ENCODE results near the gene ZNF560. TPM values are rescaled to one million over a fixed set of nuclear protein-coding genes. Genes with fewer than 3 reads are reported as not detected.

ZNF560 gene
- total RNA-seq, 1 donor from 2014 or later = not detected

DNA sequence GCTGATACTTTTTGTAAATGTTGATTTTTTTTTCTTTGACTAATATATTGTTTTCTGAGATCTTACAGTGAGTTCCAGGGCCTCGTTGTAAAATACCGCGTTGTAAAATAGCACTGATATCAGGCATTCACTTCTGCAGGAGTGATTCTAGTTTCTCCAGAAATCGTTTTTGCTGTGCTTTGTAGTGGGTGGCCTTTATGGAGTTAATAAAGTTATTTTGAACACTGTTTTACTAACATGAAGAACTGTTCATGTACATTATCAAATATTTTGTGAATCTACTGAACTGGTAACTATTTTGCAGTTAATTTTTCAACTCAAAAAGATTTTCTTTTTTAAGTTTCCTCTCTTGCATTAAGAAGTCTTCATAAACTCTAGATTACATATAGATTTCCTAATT, 62.1 kb downstream of the ZNF560 start:
- Mint-ChIP-seq H3K9me3 (ENCODE audit: unreplicated experiment) (peaks cover 20% of the 10 kb centered on the region), H3K27ac (ENCODE audit: unreplicated experiment) (peak overlapping the region; percentile 94), H3K4me3 (ENCODE audit: unreplicated experiment) (peak overlapping the region; percentile 89), H3K27me3 (ENCODE audit: unreplicated experiment) (no peaks in the 10 kb centered on the region), H3K4me1 (ENCODE audit: unreplicated experiment) (peaks cover 27% of the 10 kb centered on the region), H3K36me3 (ENCODE audit: unreplicated experiment) (peaks cover 28% of the 10 kb centered on the region)
- TF ChIP-seq, protein P1, sequence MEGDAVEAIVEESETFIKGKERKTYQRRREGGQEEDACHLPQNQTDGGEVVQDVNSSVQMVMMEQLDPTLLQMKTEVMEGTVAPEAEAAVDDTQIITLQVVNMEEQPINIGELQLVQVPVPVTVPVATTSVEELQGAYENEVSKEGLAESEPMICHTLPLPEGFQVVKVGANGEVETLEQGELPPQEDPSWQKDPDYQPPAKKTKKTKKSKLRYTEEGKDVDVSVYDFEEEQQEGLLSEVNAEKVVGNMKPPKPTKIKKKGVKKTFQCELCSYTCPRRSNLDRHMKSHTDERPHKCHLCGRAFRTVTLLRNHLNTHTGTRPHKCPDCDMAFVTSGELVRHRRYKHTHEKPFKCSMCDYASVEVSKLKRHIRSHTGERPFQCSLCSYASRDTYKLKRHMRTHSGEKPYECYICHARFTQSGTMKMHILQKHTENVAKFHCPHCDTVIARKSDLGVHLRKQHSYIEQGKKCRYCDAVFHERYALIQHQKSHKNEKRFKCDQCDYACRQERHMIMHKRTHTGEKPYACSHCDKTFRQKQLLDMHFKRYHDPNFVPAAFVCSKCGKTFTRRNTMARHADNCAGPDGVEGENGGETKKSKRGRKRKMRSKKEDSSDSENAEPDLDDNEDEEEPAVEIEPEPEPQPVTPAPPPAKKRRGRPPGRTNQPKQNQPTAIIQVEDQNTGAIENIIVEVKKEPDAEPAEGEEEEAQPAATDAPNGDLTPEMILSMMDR (IDR thresholded peaks at IDR 0.05) = no peak
- DNase-seq (ENCODE audit: extremely low spot score, unreplicated experiment) = no peak

- Mint-ChIP-seq H3K9me3 (ENCODE audit: unreplicated experiment) (peaks cover 19% of the 10 kb centered on the region), H3K36me3 (ENCODE audit: unreplicated experiment) (peaks cover 29% of the 10 kb centered on the region), H3K27me3 (ENCODE audit: unreplicated experiment) (no peaks in the 10 kb centered on the region), H3K27ac (ENCODE audit: unreplicated experiment) (peak within 1 kb of the TSS; percentile 94), H3K4me3 (ENCODE audit: unreplicated experiment) (peak within 1 kb of the TSS; percentile 89), H3K4me1 (ENCODE audit: unreplicated experiment) (peaks cover 27% of the 10 kb centered on the region)
- TF ChIP-seq, protein P1 (IDR thresholded peaks at IDR 0.05) = peak; percentile 58
- peak; percentile 94 for DNase-seq (ENCODE audit: extremely low spot score, unreplicated experiment)
Measured at GRCh38 chr19:9435279-9436268, 62.8 kb downstream of the ZNF560 start, which contains the start of gene ZNF266. ZNF266 (minus strand) TSS chr19:9435573; CDS start chr19:9420089, 15,484 bp downstream.

DNA sequence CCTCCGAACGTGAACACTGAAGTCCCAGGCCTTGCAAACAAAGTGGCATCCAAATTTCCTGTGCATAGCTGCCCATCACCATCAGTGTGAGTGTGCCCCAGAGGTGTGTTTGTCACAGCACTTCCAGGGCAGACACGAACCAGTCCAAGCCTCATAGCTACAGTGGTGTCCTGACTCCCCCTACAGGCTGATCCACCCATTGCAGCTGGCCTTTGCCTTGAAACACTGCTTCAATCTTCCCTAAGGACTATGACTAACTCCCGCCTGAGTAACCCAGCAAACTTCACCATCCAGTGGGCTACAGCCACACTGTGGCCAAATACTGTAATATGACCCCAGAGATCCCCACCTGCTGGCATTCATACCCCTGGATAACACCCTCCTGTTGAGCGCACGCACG, 66.9 kb downstream of the ZNF560 start:
- Mint-ChIP-seq H3K4me1 (ENCODE audit: unreplicated experiment) (peaks cover 23% of the 10 kb centered on the region), H3K36me3 (ENCODE audit: unreplicated experiment) (peaks cover 51% of the 10 kb centered on the region), H3K27me3 (ENCODE audit: unreplicated experiment) (no peaks in the 10 kb centered on the region), H3K27ac (ENCODE audit: unreplicated experiment) (no peak overlapping the region), H3K4me3 (ENCODE audit: unreplicated experiment) (no peak overlapping the region), H3K9me3 (ENCODE audit: unreplicated experiment) (peaks cover 4% of the 10 kb centered on the region)
- TF ChIP-seq, protein P1 (IDR thresholded peaks at IDR 0.05) = peak; percentile 35
- no peak for DNase-seq (ENCODE audit: extremely low spot score, unreplicated experiment)

DNA sequence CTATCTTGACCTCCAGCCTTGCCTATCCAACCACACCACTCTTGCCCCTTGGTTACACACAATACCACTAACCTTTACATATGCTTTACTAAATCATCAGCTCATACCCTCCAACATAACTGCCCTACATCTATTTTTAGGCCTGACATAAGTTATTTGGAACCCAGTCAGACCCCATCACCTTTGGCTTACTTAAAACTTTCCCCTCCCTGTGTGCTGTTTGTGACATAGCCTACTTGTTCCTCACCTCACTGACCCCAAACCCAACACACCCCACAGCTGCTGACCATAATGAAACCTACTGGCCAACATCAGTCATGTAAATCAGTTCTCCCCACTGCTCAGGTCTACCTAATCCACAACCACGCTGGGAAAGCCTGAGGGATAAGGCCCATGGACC, 68.0 kb downstream of the ZNF560 start:
- Mint-ChIP-seq H3K4me3 (ENCODE audit: unreplicated experiment) (no peak overlapping the region), H3K27me3 (ENCODE audit: unreplicated experiment) (no peaks in the 10 kb centered on the region), H3K27ac (ENCODE audit: unreplicated experiment) (no peak overlapping the region), H3K9me3 (ENCODE audit: unreplicated experiment) (peaks cover 4% of the 10 kb centered on the region), H3K4me1 (ENCODE audit: unreplicated experiment) (peaks cover 13% of the 10 kb centered on the region), H3K36me3 (ENCODE audit: unreplicated experiment) (peaks cover 56% of the 10 kb centered on the region)
- DNase-seq (ENCODE audit: extremely low spot score, unreplicated experiment) = no peak
- TF ChIP-seq, protein P1 (IDR thresholded peaks at IDR 0.05) = no peak

GRCh38 chr19:9427941-9428340, 70.5 kb downstream of the ZNF560 start:
- Mint-ChIP-seq H3K27me3 (ENCODE audit: unreplicated experiment) (no peaks in the 10 kb centered on the region), H3K9me3 (ENCODE audit: unreplicated experiment) (peaks cover 12% of the 10 kb centered on the region), H3K4me1 (ENCODE audit: unreplicated experiment) (no peaks in the 10 kb centered on the region), H3K27ac (ENCODE audit: unreplicated experiment) (no peak overlapping the region), H3K4me3 (ENCODE audit: unreplicated experiment) (no peak overlapping the region), H3K36me3 (ENCODE audit: unreplicated experiment) (peaks cover 70% of the 10 kb centered on the region)
- TF ChIP-seq, protein P1 (IDR thresholded peaks at IDR 0.05) = no peak
- DNase-seq (ENCODE audit: extremely low spot score, unreplicated experiment) = no peak
